GM18868 (cell line): ENCODE measurements around the gene TULP4.

ENCODE experiments used
- ATAC-seq: cut with Tn5 transposase; IDR thresholded peaks from one replicate; pipeline ENCODE4 v1.9.1; 2021; ENCODE audit warnings: mild to moderate bottlenecking, moderate library complexity; ENCODE audit not compliant: unreplicated experiment

The TULP4 gene

DNA sequence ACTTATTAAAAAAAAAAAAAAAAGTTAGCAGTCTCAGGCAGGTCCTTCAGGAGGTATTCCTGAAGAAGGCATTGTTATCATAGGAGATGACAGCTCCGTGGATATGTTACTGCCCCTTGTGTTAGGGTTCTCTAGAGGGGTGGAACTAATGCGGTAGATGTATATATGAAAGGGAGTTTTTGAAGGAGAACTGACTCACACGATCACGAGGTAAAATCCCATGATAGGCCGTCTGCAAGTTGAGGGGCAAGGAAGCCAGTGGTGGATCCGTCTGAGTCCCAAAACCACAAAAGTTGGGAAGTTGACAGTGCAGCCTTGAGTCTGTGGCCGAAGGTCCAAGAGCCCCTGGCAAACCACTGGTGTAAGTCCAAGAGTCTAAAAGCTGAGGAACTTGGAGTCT lies 103.4 kb downstream of the TULP4 start:
- ATAC-seq, result no peak

DNA sequence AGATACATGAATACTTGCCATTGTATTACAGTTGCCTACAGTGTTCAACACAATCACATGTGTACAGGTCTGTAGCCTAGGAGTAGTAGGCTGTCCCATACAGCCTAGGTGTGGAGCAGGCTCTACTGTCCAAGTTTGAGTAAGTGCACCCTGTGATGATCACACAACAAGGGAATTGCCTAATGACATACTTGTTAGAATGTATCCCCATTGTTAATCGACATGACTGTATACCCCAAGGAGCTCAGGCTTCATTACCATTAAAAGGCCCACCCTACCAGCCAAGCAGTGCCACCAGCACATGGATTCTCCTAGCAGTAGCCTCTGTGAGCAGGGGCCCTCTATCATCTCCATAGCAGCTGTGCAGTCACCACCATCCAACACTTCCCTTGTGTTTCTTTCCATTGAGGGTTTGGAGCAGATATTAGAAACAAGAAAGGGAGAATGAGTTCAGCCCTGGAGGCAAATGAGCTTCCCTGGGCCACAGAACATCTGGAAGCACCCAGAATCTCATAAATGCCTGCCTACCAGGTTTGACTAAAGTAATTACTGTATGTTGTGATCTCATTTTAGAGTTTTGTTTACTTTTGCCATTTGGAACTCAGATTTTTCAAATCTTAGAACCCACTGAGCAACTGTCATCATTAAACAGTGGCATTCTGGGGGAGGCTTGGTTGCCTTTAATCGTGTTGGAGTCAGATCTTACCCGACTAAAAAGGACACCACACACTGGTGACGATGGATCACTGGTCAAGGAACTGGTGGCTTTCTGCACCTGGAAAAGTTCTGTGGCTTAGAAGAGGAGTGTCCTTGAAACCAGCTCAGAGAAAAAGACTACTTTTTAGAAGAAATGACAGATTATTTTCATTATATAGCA lies 104.9 kb downstream of the TULP4 start:
- ATAC-seq, result no peak

GRCh38 chr6:158417760-158418098 lies 105.5 kb downstream of the TULP4 start:
- ATAC-seq, result no peak

GRCh38 chr6:158418501-158418900 lies 106.2 kb downstream of the TULP4 start:
- no peak for ATAC-seq

GRCh38 chr6:158419339-158419909 lies 107.2 kb downstream of the TULP4 start:
- ATAC-seq, result no peak

- ATAC-seq, result no peak
Observed at GRCh38 chr6:158421381-158421780, 109.1 kb downstream of the TULP4 start.

DNA sequence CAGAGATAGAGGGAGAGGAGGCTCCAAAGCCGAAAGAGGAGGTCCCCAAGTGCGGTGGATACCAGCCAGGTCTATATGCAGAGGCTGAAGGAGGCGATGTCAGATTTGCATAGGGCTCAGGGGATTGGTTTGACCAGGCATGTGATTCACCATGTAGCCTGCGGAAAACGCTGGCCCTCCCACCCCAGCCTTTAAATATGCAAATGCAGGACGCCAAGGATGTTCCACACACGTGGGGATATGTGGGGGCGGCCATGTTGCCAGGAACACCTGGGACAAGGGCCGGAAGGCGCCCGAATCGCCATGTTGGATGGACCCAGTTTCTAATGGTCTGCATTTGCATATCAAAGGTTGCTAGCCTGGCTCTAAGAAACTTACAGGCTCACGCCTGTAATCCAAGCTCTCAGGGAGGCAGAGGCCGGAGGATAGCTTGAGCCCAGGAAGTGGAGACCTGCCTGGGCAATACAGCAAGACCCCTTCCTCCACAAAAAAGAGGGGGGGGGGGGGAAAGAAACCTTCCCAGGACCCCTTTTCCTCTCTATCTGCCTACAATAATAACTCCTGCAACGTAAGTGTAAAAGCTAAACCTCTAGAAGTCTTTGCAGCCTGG lies 110.5 kb downstream of the TULP4 start:
- no peak for ATAC-seq

GRCh38 chr6:158431036-158431435 lies 118.8 kb downstream of the TULP4 start:
- ATAC-seq, result no peak

GRCh38 chr6:158431560-158431959 lies 119.3 kb downstream of the TULP4 start:
- no peak for ATAC-seq

DNA sequence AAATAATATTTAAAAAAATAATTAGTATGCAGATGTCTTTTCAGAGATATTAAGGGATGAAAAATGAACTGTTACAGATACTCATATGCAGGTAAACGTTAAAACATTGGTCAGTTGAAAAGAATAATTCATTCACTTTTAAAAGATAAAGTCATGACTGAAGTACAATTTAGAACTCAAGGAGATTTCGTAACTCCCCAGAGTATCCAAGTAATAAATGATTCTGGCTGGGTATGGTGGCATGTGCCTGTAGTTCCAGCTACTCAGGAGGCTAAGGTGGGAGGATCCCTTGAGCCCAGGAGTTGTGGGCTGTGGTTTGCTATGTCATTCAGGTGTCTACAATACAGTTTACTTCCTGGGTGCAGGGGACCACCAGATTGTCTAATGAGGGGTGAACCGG lies 125.3 kb downstream of the TULP4 start:
- no peak for ATAC-seq

DNA sequence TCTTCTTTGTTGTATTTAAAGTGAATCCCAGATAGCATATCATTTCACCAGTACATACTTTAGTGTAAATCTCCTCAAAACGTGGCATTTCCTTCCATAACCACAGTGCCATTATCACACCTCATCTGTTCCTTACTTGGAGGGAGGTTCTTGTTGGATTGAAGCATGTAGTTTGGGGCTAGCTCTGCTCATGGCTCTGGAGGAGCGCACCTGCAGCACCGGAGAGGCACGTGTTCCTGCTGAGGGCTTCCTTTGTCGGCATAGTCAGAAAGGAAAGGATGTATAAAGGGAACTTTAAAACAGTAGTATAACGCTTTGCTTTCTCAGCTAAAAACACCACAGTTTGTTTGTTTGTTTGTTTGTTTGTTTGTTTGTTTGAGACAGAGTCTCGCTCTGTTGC lies 126.0 kb downstream of the TULP4 start:
- no peak for ATAC-seq

DNA sequence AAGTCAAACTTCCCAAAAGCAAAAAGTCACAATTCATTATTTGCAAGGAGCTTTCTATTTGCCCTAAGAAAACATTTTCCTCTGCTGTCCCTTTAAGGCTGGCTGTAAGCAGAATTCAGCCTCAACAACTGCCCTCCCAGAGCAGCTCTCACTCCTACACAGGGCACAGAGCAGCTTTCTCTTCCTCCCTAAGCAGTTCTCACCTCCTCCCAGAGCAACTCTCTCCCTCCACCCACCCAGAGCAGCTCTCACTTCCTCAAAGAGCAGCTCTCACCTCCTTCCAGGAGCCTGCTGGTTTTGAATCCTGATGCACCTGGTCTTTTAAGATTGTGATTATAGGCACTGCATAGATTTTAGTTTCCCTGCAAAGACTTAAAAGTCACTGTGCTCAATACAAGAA lies 127.0 kb downstream of the TULP4 start:
- ATAC-seq, result peak; percentile 98

DNA sequence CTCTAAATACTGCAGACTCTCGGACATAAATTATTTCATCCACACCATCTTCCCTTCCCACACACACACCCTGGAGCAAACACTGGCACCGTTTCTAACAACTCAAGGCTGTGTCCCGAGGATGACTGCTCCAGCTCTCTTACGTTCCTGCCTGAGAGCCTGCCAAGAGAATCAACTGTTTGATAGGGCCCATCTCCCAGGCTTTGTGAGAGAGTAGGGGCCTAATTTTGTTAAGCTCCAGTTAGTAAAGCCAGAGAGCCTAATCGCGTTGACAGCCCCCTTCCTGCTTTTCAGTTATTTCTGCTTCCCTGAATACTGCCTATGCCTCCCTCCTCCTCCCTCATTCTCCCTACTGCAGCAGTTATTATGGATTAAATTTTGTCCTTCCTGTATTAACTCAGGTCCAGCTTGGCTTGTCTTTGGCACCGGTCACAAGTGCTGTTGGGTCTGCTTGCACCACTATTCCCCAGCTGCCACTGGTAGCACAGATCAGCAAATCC lies 129.5 kb downstream of the TULP4 start:
- no peak for ATAC-seq

- ATAC-seq, result no peak
Observed at GRCh38 chr6:158442306-158442705, 130.0 kb downstream of the TULP4 start.

- no peak for ATAC-seq
Observed at GRCh38 chr6:158445426-158446085, 133.3 kb downstream of the TULP4 start.

GRCh38 chr6:158448856-158449255 lies 136.6 kb downstream of the TULP4 start:
- no peak for ATAC-seq

DNA sequence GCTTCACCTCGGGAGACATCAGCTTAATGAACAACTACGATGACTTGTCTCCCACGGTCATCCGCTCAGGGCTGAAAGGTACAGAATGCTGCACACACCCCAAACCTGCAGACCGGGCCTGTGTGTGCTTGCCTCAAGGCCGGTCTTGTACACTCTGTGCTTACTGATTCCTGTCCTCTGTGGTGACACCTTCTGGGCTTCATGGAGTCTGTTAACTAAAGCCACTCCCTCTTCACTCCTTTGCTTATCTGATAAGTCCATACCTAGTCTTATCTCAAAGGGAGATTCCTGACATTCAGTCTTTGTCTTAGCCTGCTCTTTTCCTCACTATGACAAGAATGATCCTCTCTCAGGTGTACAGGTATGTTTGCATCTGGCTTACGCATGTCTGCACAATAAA lies 139.9 kb downstream of the TULP4 start:
- ATAC-seq, result no peak

- ATAC-seq, result no peak
Observed at GRCh38 chr6:158457131-158457530, 144.9 kb downstream of the TULP4 start.

DNA sequence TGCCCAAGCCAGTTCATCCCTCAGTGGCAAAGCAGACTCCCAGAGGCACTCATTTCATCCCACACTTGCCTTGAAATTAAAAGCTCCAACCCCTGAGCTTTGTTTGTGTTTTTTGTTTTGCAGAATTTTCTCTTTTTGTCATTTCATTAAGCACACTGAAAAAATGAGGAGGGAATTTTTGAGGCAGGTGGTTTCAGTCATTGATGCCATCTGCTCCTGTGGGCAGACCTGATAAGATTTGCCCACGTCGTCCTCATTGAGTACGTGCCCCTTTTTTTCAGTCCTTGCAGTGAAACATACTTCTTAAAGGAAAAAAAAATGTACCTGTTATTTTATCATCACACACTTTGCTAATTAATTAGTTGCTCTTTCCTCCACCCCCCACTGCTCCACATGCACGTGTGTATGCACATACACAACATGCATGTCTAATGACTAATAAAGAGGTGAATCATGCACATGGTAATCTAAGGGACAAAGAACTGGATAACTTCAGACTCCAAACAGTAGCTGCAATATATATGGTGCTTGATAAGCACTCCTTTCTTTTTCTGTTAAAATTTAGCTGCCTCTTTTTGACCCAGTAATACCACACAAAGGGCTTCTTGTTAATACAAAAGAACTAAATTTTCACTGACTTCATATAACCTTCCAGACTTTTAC lies 145.5 kb downstream of the TULP4 start:
- ATAC-seq, result no peak

DNA sequence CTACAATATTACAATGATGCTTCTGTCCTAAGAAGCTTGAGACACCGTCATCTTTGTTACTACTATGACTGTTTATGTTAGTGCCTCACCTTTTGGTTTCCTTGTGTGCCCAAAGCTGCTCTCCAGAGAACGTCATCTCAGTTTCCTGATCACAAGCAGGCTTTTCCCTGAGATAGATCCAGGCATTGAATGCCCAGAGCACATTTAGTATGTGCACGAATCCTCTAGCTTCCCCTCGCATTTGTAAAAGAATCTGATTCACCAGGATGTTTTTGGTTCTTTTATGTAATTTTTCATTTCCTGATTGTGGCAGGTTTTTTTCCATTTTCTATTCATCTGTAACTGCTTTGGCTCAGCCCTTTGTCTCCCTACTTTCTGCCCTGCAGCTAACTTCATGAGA lies 147.5 kb downstream of the TULP4 start:
- ATAC-seq, result no peak

DNA sequence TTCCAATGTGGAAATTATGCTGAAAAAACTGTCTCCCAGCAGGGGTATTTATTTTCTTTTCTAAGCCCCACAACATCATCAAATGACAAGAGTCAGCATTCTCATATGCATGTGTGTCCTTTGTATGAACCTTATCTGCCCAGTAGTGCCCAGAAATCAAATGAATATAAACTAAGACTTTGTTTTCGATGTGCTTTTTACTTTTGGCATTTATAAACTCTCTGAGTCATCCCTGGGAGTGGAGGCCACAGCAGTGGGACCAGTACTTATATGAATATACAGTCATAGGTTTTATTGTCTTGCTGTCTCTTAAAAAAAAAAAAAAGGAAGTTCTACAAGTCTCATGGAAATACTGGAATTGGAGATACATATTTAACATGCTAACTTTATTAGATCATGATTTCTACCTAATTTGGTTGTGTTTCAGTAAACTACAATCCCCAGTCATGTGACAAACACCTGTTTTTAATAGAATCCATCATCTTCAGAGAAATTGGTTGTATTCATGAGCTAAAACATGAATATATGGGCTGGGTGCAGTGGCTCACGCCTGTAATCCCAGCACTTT lies 148.4 kb downstream of the TULP4 start:
- no peak for ATAC-seq
